ENCODE measurements around the gene CD99L2.

- TF ChIP-seq, protein P1, sequence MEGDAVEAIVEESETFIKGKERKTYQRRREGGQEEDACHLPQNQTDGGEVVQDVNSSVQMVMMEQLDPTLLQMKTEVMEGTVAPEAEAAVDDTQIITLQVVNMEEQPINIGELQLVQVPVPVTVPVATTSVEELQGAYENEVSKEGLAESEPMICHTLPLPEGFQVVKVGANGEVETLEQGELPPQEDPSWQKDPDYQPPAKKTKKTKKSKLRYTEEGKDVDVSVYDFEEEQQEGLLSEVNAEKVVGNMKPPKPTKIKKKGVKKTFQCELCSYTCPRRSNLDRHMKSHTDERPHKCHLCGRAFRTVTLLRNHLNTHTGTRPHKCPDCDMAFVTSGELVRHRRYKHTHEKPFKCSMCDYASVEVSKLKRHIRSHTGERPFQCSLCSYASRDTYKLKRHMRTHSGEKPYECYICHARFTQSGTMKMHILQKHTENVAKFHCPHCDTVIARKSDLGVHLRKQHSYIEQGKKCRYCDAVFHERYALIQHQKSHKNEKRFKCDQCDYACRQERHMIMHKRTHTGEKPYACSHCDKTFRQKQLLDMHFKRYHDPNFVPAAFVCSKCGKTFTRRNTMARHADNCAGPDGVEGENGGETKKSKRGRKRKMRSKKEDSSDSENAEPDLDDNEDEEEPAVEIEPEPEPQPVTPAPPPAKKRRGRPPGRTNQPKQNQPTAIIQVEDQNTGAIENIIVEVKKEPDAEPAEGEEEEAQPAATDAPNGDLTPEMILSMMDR (IDR thresholded peaks at IDR 0.05) = no peak
- TF ChIP-seq POLR2A (IDR thresholded peaks at IDR 0.05) = no peak
These were observed 134.7 kb downstream of the CD99L2 start for GRCh38 chrX:150763810-150764209.
